SK-N-SH (cell line): ENCODE data around the gene KIAA0513. TPM values are rescaled to one million over a fixed set of nuclear protein-coding genes. Genes with fewer than 3 reads are reported as not detected.

Experiments
- CTCF ChIA-PET: fragments of 300-600, 350-600 bp; formaldehyde crosslinking; extraction: SDS; loops from one replicate; lab custom pipeline; 2021; lab: Yijun Ruan, JAX
- POLR2A ChIA-PET: fragments of 350-600 bp; sonication (Branson Sonifier 250); formaldehyde crosslinking; extraction: SDS; loops from one replicate; lab custom pipeline; 2020; ENCODE audit warnings: antibody characterized with exemption, inconsistent platforms; lab: Yijun Ruan, JAX
- DNase-seq: peaks from one replicate; pipeline ENCODE4 v3.0.0; 2012
- H2AFZ ChIP-seq: fragments of 200-600 bp; sonication (generic); 2 replicates; pipeline ENCODE4 v1.8.1; 2016; ENCODE audit warnings: antibody characterized with exemption, mild to moderate bottlenecking, low read depth
- H3F3A ChIP-seq: fragments of 200-600 bp; sonication (generic); replicated peaks from 2 replicates; pipeline ENCODE3; 2016; ENCODE audit warnings: antibody characterized with exemption, mild to moderate bottlenecking; ENCODE audit not compliant: insufficient read depth
- H3K27ac ChIP-seq, 2 experiments: fragments of 200-500 bp in 1 of 2; fragments of 200-600 bp in 1 of 2; sonication (Bioruptor generic) in 1 of 2; sonication (generic), shearing (Covaris generic) in 1 of 2; 2 replicates each; pipeline versions ENCODE4 v1.5.1 to v1.6.1; 2014 to 2016; ENCODE audit warnings: low read depth in 2 of 2, inconsistent platforms in 1 of 2, low read length in 1 of 2, mild to moderate bottlenecking in 1 of 2, mixed read lengths in 1 of 2
- H3K27me3 ChIP-seq: fragments of 200-600 bp; sonication (generic), shearing (Covaris generic); 2 replicates; pipeline ENCODE4 v1.6.1; 2016; ENCODE audit warnings: mixed run types; ENCODE audit not compliant: insufficient read depth
- H3K36me3 ChIP-seq, 2 experiments: fragments of 200-500 bp in 1 of 2; fragments of 200-600 bp in 1 of 2; sonication (Bioruptor generic) in 1 of 2; sonication (generic) in 1 of 2; replicated peaks in 1 of 2; 2 replicates each; pipeline versions ENCODE3 to v1.5.1; 2014 to 2016; ENCODE audit warnings: low read length in 1 of 2, mild to moderate bottlenecking in 1 of 2; ENCODE audit not compliant: insufficient read depth in 2 of 2, control insufficient read depth in 1 of 2
- H3K4me1 ChIP-seq, 2 experiments: fragments of 200-500 bp in 1 of 2; fragments of 200-600 bp in 1 of 2; sonication (Bioruptor generic) in 1 of 2; sonication (generic), shearing (Covaris generic) in 1 of 2; 2 replicates each; pipeline versions ENCODE4 v1.5.1 to v1.6.1; 2014 to 2016; ENCODE audit warnings: low read depth in 1 of 2, low read length in 1 of 2, mixed run types in 1 of 2; ENCODE audit not compliant: insufficient read depth in 2 of 2, control insufficient read depth in 1 of 2
- H3K4me2 ChIP-seq: fragments of 200-600 bp; sonication (generic), shearing (Covaris generic); 2 replicates; pipeline ENCODE4 v1.6.1; 2017; ENCODE audit warnings: mixed run types
- H3K4me3 ChIP-seq, 2 experiments: fragments of 200-500 bp in 1 of 2; fragments of 200-600 bp in 1 of 2; sonication (Bioruptor generic) in 1 of 2; sonication (generic), shearing (Covaris generic) in 1 of 2; 2 replicates each; pipeline versions ENCODE4 v1.5.1 to v1.8.1; 2014 to 2016; ENCODE audit warnings: low read depth in 2 of 2, inconsistent platforms in 1 of 2, low read length in 1 of 2, mild to moderate bottlenecking in 1 of 2, mixed read lengths in 1 of 2, moderate library complexity in 1 of 2
- H3K79me2 ChIP-seq: fragments of 200-600 bp; sonication (generic); 2 replicates; pipeline ENCODE4 v1.8.1; 2017; ENCODE audit warnings: mild to moderate bottlenecking; ENCODE audit not compliant: insufficient read depth
- H3K9ac ChIP-seq: fragments of 200-600 bp; sonication (generic); 2 replicates; pipeline ENCODE4 v1.6.1; 2017; ENCODE audit warnings: mixed run types
- H3K9me2 ChIP-seq: fragments of 200-600 bp; sonication (generic); 2 replicates; pipeline ENCODE4 v1.6.1; 2017; ENCODE audit warnings: mixed run types
- H3K9me3 ChIP-seq: fragments of 200-600 bp; sonication (generic); 2 replicates; pipeline ENCODE4 v1.6.1; 2017; ENCODE audit warnings: mixed run types, mild to moderate bottlenecking, moderate library complexity
- H4K20me1 ChIP-seq: fragments of 200-600 bp; sonication (generic); 2 replicates; pipeline ENCODE4 v1.6.1; 2017; ENCODE audit warnings: mild to moderate bottlenecking, mixed run types; ENCODE audit not compliant: insufficient read depth
- CHD2 ChIP-seq: fragments of 150-350 bp; IDR thresholded peaks from 2 replicates; pipeline ENCODE4 v1.6.1; 2018; ENCODE audit warnings: low read length; ENCODE audit not compliant: partially characterized antibody
- CTCF ChIP-seq: fragments of 200-600 bp; sonication (generic); IDR thresholded peaks from 2 replicates; pipeline ENCODE4 v1.6.1; 2017; ENCODE audit warnings: antibody characterized with exemption, mild to moderate bottlenecking, moderate library complexity
- EZH2phosphoT487 ChIP-seq: fragments of 200-600 bp; sonication (generic); IDR thresholded peaks from 2 replicates; pipeline ENCODE4 v1.6.1; 2017; ENCODE audit warnings: low read depth, mixed run types, mild to moderate bottlenecking, antibody characterized with exemption, moderate library complexity, borderline replicate concordance
- IRF3 ChIP-seq: fragments of 150-350 bp; IDR thresholded peaks from 2 replicates; pipeline ENCODE4 v1.6.1; 2016; ENCODE audit warnings: mild to moderate bottlenecking, low read depth, low read length
- JUND ChIP-seq: IDR thresholded peaks from 2 replicates; pipeline ENCODE4 v1.4.0; 2012
- MAX ChIP-seq: IDR thresholded peaks from 2 replicates; pipeline ENCODE4 v1.4.0; 2012; ENCODE audit warnings: low read depth
- MXI1 ChIP-seq: IDR thresholded peaks from 2 replicates; pipeline ENCODE4 v1.6.1; 2012; ENCODE audit warnings: mild to moderate bottlenecking, low read depth, low read length, improper control_type of control experiment
- NRF1 ChIP-seq: IDR thresholded peaks from 2 replicates; pipeline ENCODE4 v1.6.1; 2012; ENCODE audit warnings: low read depth, mild to moderate bottlenecking, low read length
- POLR2AphosphoS5 ChIP-seq: IDR thresholded peaks from 2 replicates; pipeline ENCODE4 v1.6.1; 2012; ENCODE audit warnings: low read depth, low read length
- RXRA ChIP-seq: IDR thresholded peaks from 2 replicates; pipeline ENCODE4 v1.4.0; 2012; ENCODE audit warnings: low read depth, mild to moderate bottlenecking, borderline replicate concordance
- SMC3 ChIP-seq: IDR thresholded peaks from 2 replicates; pipeline ENCODE4 v1.6.1; 2012; ENCODE audit warnings: low read depth, low read length, improper control_type of control experiment
- TEAD4 ChIP-seq: IDR thresholded peaks from 2 replicates; pipeline ENCODE4 v1.4.0; 2012; ENCODE audit warnings: mild to moderate bottlenecking, borderline replicate concordance; ENCODE audit not compliant: insufficient read depth
- WGBS: methylation state at CpG from one replicate; pipeline ENCODE4 v1.1.6; 2017; ENCODE audit warnings: low lambda C conversion rate; 5-methylcytosine and 5-hydroxymethylcytosine counted together
- polyA plus RNA-seq, 3 experiments: library from polyadenylated mRNA; depleted of rRNA; stranded (reverse); fragments of >200 nt; gene quantifications; 2 replicates each; pipeline ENCODE4 v1.2.3, GENCODE V29; 2012

KIAA0513 gene
- polyA plus RNA-seq, 1 of the 3 experiments (the other 2 are of a cell fraction): 6.5 TPM

DNA sequence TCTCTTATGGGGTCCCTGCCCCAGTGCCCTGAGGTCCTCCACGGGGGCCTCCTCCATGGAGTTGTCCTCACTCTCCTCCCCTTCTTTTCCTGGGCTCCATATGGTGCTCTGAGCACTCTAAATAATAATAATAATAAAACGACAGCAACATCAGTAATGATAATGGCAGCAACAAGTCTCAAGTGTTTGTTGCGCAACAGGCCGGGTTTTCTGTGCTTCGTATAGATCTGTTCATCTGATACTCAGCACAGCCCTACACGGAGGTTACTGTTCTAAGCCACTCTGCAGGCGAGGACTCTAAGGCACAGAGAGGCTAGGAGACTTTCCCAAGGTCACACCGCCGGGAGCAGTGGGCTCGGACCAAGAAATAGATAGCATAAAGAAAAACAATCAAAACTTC is 71.0 kb downstream of the KIAA0513 start:
- DNase-seq: no peak
- H3K9me3 ChIP-seq: no peaks in the 10 kb centered on the region
- no peaks in the 10 kb centered on the region for H3K36me3 ChIP-seq
- 69% methylated on average over 10 of the region's 10 CpGs for WGBS
- H3K4me3 ChIP-seq: no peak overlapping the region
- no peaks in the 10 kb centered on the region for H3K79me2 ChIP-seq
- H3K4me2 ChIP-seq: no peak overlapping the region
- no peaks in the 10 kb centered on the region for H3K9me2 ChIP-seq
- H3K27me3 ChIP-seq: peaks cover 11% of the 10 kb centered on the region
- no peak overlapping the region for H2AFZ ChIP-seq
- TF ChIP-seq JUND: no peak
- TF ChIP-seq CHD2: no peak
- no peak for TF ChIP-seq EZH2phosphoT487
- TF ChIP-seq IRF3: no peak
- TF ChIP-seq SMC3: no peak
- TF ChIP-seq MAX: no peak
- TF ChIP-seq RXRA: no peak
- TF ChIP-seq MXI1: no peak
- no peak overlapping the region for H3K9ac ChIP-seq
- ChIA-PET POLR2A (no interaction called here), CTCF (interaction anchor here (0.8 to 2.6 kb wide), 5 partner anchors 10 to 17 kb away, joined by 3 to 8 read pairs (median 3); partner anchors contain the start of gene CIBAR2)
- H4K20me1 ChIP-seq: no peaks in the 10 kb centered on the region
- H3K27ac ChIP-seq: no peak overlapping the region
- H3K4me1 ChIP-seq: no peaks in the 10 kb centered on the region
- no peaks in the 10 kb centered on the region for H3F3A ChIP-seq

GRCh38 chr16:85100265-85100664 is 72.7 kb downstream of the KIAA0513 start:
- no peaks in the 10 kb centered on the region for H3K36me3 ChIP-seq
- ChIA-PET POLR2A (no interaction called here), CTCF (interaction anchor here (0.6 to 2.6 kb wide), 3 partner anchors 14 to 302 kb away, joined by 3 to 8 read pairs (median 8); no protein-coding TSS in a partner anchor)
- H3K4me3 ChIP-seq: no peak overlapping the region
- no peaks in the 10 kb centered on the region for H3F3A ChIP-seq
- DNase-seq: no peak
- 93% methylated on average over 10 of the region's 10 CpGs for WGBS
- no peak overlapping the region for H3K9ac ChIP-seq
- no peaks in the 10 kb centered on the region for H3K9me3 ChIP-seq
- no peak overlapping the region for H2AFZ ChIP-seq
- no peak for TF ChIP-seq POLR2AphosphoS5
- TF ChIP-seq CTCF: no peak
- no peak for TF ChIP-seq NRF1
- TF ChIP-seq TEAD4: no peak
- no peaks in the 10 kb centered on the region for H4K20me1 ChIP-seq
- no peaks in the 10 kb centered on the region for H3K4me1 ChIP-seq
- H3K27ac ChIP-seq: no peak overlapping the region
- no peaks in the 10 kb centered on the region for H3K9me2 ChIP-seq
- H3K79me2 ChIP-seq: no peaks in the 10 kb centered on the region
- H3K4me2 ChIP-seq: no peak overlapping the region
- H3K27me3 ChIP-seq: peaks cover 11% of the 10 kb centered on the region
